Fibroblast of lung (primary cell): ENCODE data around the gene GABPA.

Source experiments
- CTCF ChIP-seq, 2 donors: IDR thresholded peaks in 1 of 2; conservative IDR thresholded peaks in 1 of 2; 1 replicate in 1 of 2; 2 replicates in 1 of 2; pipeline ENCODE4 v1.5.1; 2011 to 2012; ENCODE audit warnings: low read length in 2 of 2, control low read depth in 1 of 2, inconsistent platforms in 1 of 2, low read depth in 1 of 2, mild to moderate bottlenecking in 1 of 2
- EZH2 ChIP-seq: IDR thresholded peaks from 2 replicates; pipeline ENCODE4 v1.5.1; 2012; ENCODE audit warnings: low read length, control low read depth, mild to moderate bottlenecking; ENCODE audit errors: missing control alignments

DNA sequence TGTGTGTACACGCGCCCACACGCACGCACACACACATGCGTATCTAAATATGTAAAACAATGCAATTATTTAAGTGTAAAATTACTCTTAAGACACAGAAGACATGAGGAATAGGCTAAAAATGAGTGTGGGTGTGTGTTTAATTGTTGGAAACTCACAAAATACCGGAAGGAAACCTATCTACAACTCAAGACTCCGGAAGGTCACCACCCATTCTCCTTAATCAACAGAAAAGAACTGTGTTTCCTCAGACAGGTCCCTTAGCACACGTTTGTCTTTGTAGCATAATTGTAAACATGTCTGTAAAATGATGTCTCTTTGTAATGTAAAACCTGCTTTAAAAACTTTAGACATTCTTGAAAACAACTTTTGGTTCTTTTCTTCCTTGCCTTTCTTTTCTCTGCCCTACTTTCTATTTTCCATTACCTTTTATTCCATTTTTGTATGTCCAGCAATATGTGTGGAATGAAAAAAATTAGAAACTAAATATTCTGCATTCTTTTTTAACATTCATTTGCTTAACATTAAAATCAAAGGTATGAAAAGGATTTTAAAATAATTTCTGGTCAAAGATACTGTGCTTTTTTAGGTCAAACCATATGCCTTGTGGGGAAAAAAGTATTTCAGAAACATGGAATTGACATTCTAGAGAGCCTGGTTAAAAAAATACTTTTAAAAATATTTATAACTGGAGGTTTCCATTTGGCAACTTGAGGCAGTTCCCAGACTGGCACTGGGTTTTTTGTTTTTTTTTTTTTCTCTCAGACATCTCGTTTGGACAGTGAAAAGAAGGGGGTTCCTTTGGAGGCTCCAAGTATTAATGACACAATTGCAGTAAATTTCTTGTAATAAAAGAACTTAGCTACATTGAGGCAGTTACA is 46.3 kb upstream of the GABPA start:
- TF ChIP-seq CTCF (conservative IDR thresholded peaks at IDR 0.05 in 1 of 2, IDR thresholded peaks at IDR 0.05 in 1 of 2; ENCODE audit: low read depth in 1 of 2, low read length in 2 of 2) (no peak), EZH2 (no peak)
